Measurements from ENCODE around the gene POU2F1. TPM values are rescaled to one million over a fixed set of nuclear protein-coding genes. Genes with fewer than 3 reads are reported as not detected.

The POU2F1 gene
- total RNA-seq, 1 experiment from 2014 or later = 29.6 TPM

DNA sequence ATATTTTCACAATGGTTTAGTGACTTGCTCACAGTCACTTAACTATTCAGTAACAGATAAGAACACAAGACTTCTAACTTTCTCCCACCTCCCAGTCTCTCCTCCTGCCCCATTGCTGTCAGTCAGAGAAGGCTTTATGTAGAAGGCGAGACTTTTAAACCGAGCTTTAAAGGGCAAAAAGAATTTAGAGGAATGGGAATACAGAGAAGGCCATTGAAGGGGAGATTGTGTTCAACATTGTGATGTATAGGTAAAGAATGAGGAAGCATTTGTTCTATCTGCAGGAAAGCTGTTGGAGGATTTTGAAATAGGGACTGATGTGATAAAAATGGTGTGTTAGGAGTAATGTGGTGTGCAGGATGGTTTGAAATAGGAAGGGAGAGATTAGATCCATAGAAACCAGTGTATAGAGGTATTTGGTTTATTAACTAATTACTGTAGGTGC, 7.3 kb downstream of the POU2F1 start:
- no peaks in the 10 kb centered on the region for H3K27me3 Mint-ChIP-seq (ENCODE audit: insufficient read depth, unreplicated experiment)
- ChIA-PET CTCF (interaction anchor here (1.0 kb wide), 1 partner anchor 318 kb away, joined by 3 read pairs; no protein-coding TSS in a partner anchor), POLR2A (interaction anchor here (0.5 to 0.6 kb wide), 2 partner anchors 9 to 349 kb away, joined by 3 to 4 read pairs; no protein-coding TSS in a partner anchor)
- TF ChIP-seq, protein P1, sequence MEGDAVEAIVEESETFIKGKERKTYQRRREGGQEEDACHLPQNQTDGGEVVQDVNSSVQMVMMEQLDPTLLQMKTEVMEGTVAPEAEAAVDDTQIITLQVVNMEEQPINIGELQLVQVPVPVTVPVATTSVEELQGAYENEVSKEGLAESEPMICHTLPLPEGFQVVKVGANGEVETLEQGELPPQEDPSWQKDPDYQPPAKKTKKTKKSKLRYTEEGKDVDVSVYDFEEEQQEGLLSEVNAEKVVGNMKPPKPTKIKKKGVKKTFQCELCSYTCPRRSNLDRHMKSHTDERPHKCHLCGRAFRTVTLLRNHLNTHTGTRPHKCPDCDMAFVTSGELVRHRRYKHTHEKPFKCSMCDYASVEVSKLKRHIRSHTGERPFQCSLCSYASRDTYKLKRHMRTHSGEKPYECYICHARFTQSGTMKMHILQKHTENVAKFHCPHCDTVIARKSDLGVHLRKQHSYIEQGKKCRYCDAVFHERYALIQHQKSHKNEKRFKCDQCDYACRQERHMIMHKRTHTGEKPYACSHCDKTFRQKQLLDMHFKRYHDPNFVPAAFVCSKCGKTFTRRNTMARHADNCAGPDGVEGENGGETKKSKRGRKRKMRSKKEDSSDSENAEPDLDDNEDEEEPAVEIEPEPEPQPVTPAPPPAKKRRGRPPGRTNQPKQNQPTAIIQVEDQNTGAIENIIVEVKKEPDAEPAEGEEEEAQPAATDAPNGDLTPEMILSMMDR (IDR thresholded peaks at IDR 0.05; ENCODE audit: insufficient read depth in 1 of 2, low read depth in 1 of 2, low read length in 1 of 2, severe bottlenecking in 1 of 2, unreplicated experiment in 1 of 2) = no peak
- BruUV-seq (replicated peaks) = no TSS peak
- Histone ChIP-seq H3K36me3 (ENCODE audit: control insufficient read depth, insufficient read depth, low read length) (no peaks in the 10 kb centered on the region), H3K27me3 (replicated peaks; ENCODE audit: control insufficient read depth, insufficient read depth, low read length) (no peaks in the 10 kb centered on the region), H3K9me3 (no peaks in the 10 kb centered on the region), H3K4me1 (peaks cover 31% of the 10 kb centered on the region), H3K4me3 (ENCODE audit: low read depth, low read length) (no peak overlapping the region)
- H3K9me3 Mint-ChIP-seq (ENCODE audit: unreplicated experiment) = no peaks in the 10 kb centered on the region
- H3K27ac Mint-ChIP-seq (ENCODE audit: unreplicated experiment) = peak overlapping the region; percentile 62
- peaks cover 14% of the 10 kb centered on the region for H3K4me1 Mint-ChIP-seq (ENCODE audit: low read depth, unreplicated experiment)
- no peaks in the 10 kb centered on the region for H3K36me3 Mint-ChIP-seq (ENCODE audit: insufficient read depth, unreplicated experiment)
- intact Hi-C loops (cut with micrococcal nuclease; ENCODE audit: unreplicated experiment) = no loop called here
- peak in 1 of 2 experiments; percentile 14 for DNase-seq
- peak overlapping the region; percentile 5 for H3K4me3 Mint-ChIP-seq (ENCODE audit: unreplicated experiment)

DNA sequence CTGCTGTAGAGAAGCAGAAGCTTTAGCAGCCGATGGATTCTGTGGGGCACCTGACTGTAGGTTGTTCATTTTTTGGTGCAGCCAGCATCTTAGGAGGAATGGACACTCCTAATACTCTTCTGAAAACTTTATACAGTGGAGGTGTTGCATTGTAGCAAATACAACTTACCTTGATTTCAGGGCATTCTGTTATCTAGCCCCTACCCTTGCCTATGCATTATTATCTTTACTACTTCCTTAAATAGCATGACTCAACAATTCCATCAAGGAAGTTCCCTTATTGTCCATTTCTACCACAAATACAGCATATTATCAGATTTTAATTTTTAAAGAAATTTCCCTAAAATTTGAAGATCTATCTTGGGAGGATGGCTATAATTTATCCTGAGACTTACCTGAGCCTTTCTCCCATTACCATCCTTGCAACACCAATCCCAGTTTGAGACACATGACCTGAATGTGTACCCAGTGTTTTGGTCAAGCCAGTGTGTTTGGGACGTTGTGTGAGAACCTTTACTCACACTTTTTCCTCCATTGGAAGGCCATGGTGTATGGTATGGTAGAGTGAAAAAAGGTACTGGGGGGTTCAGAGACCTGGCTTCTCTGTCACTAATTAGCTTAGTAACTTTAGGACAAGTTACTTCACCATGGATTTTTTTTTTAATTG, 9.2 kb downstream of the POU2F1 start:
- intact Hi-C loops (cut with micrococcal nuclease; ENCODE audit: unreplicated experiment) = no loop called here
- H3K9me3 Mint-ChIP-seq (ENCODE audit: unreplicated experiment) = no peaks in the 10 kb centered on the region
- no peak for DNase-seq
- H3K9me3 ChIP-seq = no peaks in the 10 kb centered on the region
- no TSS peak for BruUV-seq (replicated peaks)
- no peak overlapping the region for H3K4me3 ChIP-seq (ENCODE audit: low read depth, low read length)
- ChIA-PET POLR2A (interaction anchor here (0.6 to 1.1 kb wide), 2 partner anchors 9 to 146 kb away, joined by 3 to 4 read pairs; partner anchors contain the start of gene POU2F1), CTCF (no interaction called here)
- TF ChIP-seq, protein P1 (IDR thresholded peaks at IDR 0.05; ENCODE audit: insufficient read depth in 1 of 2, low read depth in 1 of 2, low read length in 1 of 2, severe bottlenecking in 1 of 2, unreplicated experiment in 1 of 2) = no peak
- no peaks in the 10 kb centered on the region for H3K27me3 Mint-ChIP-seq (ENCODE audit: insufficient read depth, unreplicated experiment)
- H3K36me3 ChIP-seq (ENCODE audit: control insufficient read depth, insufficient read depth, low read length) = no peaks in the 10 kb centered on the region
- H3K4me1 ChIP-seq = peaks cover 29% of the 10 kb centered on the region
- no peaks in the 10 kb centered on the region for H3K27me3 ChIP-seq (replicated peaks; ENCODE audit: control insufficient read depth, insufficient read depth, low read length)
- H3K27ac Mint-ChIP-seq (ENCODE audit: unreplicated experiment) = no peak overlapping the region
- H3K4me3 Mint-ChIP-seq (ENCODE audit: unreplicated experiment) = no peak overlapping the region
- peaks cover 8% of the 10 kb centered on the region for H3K4me1 Mint-ChIP-seq (ENCODE audit: low read depth, unreplicated experiment)
- H3K36me3 Mint-ChIP-seq (ENCODE audit: insufficient read depth, unreplicated experiment) = no peaks in the 10 kb centered on the region

DNA sequence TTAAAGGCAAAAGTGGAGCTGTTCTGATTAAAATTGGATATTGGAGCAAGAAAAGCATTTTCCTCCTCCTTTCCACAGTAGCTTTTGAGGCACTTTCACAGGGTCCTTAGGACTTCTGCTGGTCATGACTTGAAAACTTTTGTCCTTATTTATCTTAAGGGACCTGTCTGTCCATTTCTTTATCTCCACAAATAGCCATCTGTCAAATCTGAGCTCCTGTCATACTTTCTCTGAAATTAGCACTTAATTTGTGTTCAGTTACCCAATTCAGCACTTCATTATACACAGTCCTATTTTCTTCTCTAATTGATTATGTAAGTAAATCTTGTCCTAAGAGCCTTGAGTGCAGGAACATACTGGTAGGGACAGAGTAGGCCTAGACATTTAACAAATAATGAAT, 9.8 kb downstream of the POU2F1 start:
- peaks cover 29% of the 10 kb centered on the region for H3K4me1 ChIP-seq
- Mint-ChIP-seq H3K27me3 (ENCODE audit: insufficient read depth, unreplicated experiment) (no peaks in the 10 kb centered on the region), H3K4me1 (ENCODE audit: low read depth, unreplicated experiment) (peaks cover 8% of the 10 kb centered on the region), H3K9me3 (ENCODE audit: unreplicated experiment) (no peaks in the 10 kb centered on the region), H3K27ac (ENCODE audit: unreplicated experiment) (no peak overlapping the region), H3K36me3 (ENCODE audit: insufficient read depth, unreplicated experiment) (no peaks in the 10 kb centered on the region), H3K4me3 (ENCODE audit: unreplicated experiment) (no peak overlapping the region)
- H3K36me3 ChIP-seq (ENCODE audit: control insufficient read depth, insufficient read depth, low read length) = no peaks in the 10 kb centered on the region
- no TSS peak for BruUV-seq (replicated peaks)
- ChIA-PET POLR2A (interaction anchor here (0.6 to 1.1 kb wide), 2 partner anchors 10 to 145 kb away, joined by 3 to 4 read pairs; partner anchors contain the start of gene POU2F1), CTCF (no interaction called here)
- no peak for DNase-seq
- TF ChIP-seq, protein P1 (IDR thresholded peaks at IDR 0.05; ENCODE audit: insufficient read depth in 1 of 2, low read depth in 1 of 2, low read length in 1 of 2, severe bottlenecking in 1 of 2, unreplicated experiment in 1 of 2) = no peak
- no peaks in the 10 kb centered on the region for H3K9me3 ChIP-seq
- no peaks in the 10 kb centered on the region for H3K27me3 ChIP-seq (replicated peaks; ENCODE audit: control insufficient read depth, insufficient read depth, low read length)
- H3K4me3 ChIP-seq (ENCODE audit: low read depth, low read length) = no peak overlapping the region
- intact Hi-C loops (cut with micrococcal nuclease; ENCODE audit: unreplicated experiment) = no loop called here

Data from Caco-2 (cell line).